SK-N-SH treated with all-trans-retinoic acid at 6 μM for 48 hours (cell line): ENCODE measurements around the gene EBF4.

Experiments used
- ATAC-seq: fragments of 200-7000 bp; cut with Tn5 transposase; 3 replicates; pipeline ENCODE4 v1.9.1; 2020; ENCODE audit warnings: mild to moderate bottlenecking, moderate library complexity
- CREB5 ChIP-seq: fragments of 250-450 bp; sonication (Bioruptor Pico); IDR thresholded peaks from 2 replicates; pipeline ENCODE4 v1.5.1; 2020; ENCODE audit warnings: low read depth, mild to moderate bottlenecking, moderate library complexity
- ESRRG ChIP-seq: fragments of 250-450 bp; sonication (Bioruptor Pico); IDR thresholded peaks from 2 replicates; pipeline ENCODE4 v1.6.1; 2021; ENCODE audit warnings: mild to moderate bottlenecking
- ISL1 ChIP-seq: fragments of 250-450 bp; sonication (Bioruptor Pico); IDR thresholded peaks from 2 replicates; pipeline ENCODE4 v2.1.2; 2022; ENCODE audit warnings: mild to moderate bottlenecking, moderate library complexity
- OSR1 ChIP-seq: fragments of 250-450 bp; sonication (Bioruptor Pico); IDR thresholded peaks from 2 replicates; pipeline ENCODE4 v1.8.0; 2022; ENCODE audit warnings: moderate library complexity, mild to moderate bottlenecking, inconsistent platforms
- PPARA ChIP-seq: fragments of 250-450 bp; sonication (Bioruptor Pico); IDR thresholded peaks from 2 replicates; pipeline ENCODE4 v1.5.0; 2020; ENCODE audit warnings: mild to moderate bottlenecking, borderline replicate concordance
- RARB ChIP-seq: fragments of 250-450 bp; sonication (Bioruptor Pico); IDR thresholded peaks from 2 replicates; pipeline ENCODE4 v1.8.0; 2021; ENCODE audit warnings: mild to moderate bottlenecking, moderate library complexity
- SNAI2 ChIP-seq: fragments of 250-450 bp; sonication (Bioruptor Pico); IDR thresholded peaks from 2 replicates; pipeline ENCODE4 v1.5.0; 2020; ENCODE audit warnings: mild to moderate bottlenecking, moderate library complexity
- TCF4 ChIP-seq: fragments of 250-450 bp; sonication (Bioruptor Pico); IDR thresholded peaks from 2 replicates; pipeline ENCODE4 v1.8.0; 2021; ENCODE audit warnings: mild to moderate bottlenecking, moderate library complexity, borderline replicate concordance
- TOX ChIP-seq: fragments of 250-450 bp; sonication (Bioruptor Pico); IDR thresholded peaks from 2 replicates; pipeline ENCODE4 v1.8.0; 2021; ENCODE audit warnings: mild to moderate bottlenecking, moderate library complexity, borderline replicate concordance
- ZC3H10 ChIP-seq: fragments of 250-450 bp; sonication (Bioruptor Pico); IDR thresholded peaks from 2 replicates; pipeline ENCODE4 v1.5.1; 2021; ENCODE audit warnings: mild to moderate bottlenecking, moderate library complexity
- ZFP3 ChIP-seq: fragments of 250-450 bp; sonication (Bioruptor Pico); IDR thresholded peaks from 2 replicates; pipeline ENCODE4 v1.5.0; 2020; ENCODE audit warnings: mild to moderate bottlenecking, moderate library complexity
- ZFP30 ChIP-seq: fragments of 450-650 bp; formaldehyde crosslinking; IDR thresholded peaks from 2 replicates; pipeline ENCODE4 v1.5.0; 2022; ENCODE audit warnings: mild to moderate bottlenecking, moderate library complexity
- ZNF565 ChIP-seq: fragments of 450-650 bp; formaldehyde crosslinking; conservative IDR thresholded peaks from 2 replicates; pipeline ENCODE4 v1.5.0; 2020; ENCODE audit warnings: low read depth, mild to moderate bottlenecking, moderate library complexity
- ZNF70 ChIP-seq: fragments of 450-650 bp; formaldehyde crosslinking; IDR thresholded peaks from 2 replicates; pipeline ENCODE4 v1.5.0; 2020; ENCODE audit warnings: mild to moderate bottlenecking, moderate library complexity
- TF ChIP-seq, protein P1 (sequence below): fragments of 250-450 bp; sonication (Bioruptor Pico); IDR thresholded peaks from 2 replicates; pipeline ENCODE4 v1.8.0; 2021; ENCODE audit warnings: low read depth, mild to moderate bottlenecking, moderate library complexity, borderline replicate concordance
- TF ChIP-seq, protein P2 (sequence below): fragments of 250-450 bp; sonication (Bioruptor Pico); IDR thresholded peaks from 2 replicates; pipeline ENCODE4 v1.5.1; 2021; ENCODE audit warnings: mild to moderate bottlenecking, moderate library complexity
- TF ChIP-seq, protein P3 (sequence below): fragments of 250-450 bp; sonication (Bioruptor Pico); IDR thresholded peaks from 2 replicates; pipeline ENCODE4 v1.8.0; 2020; ENCODE audit warnings: mild to moderate bottlenecking, moderate library complexity, borderline replicate concordance
- TF ChIP-seq, protein P4 (sequence below): fragments of 250-450 bp; sonication (Bioruptor Pico); IDR thresholded peaks from 2 replicates; pipeline ENCODE4 v1.5.0; 2020; ENCODE audit warnings: mild to moderate bottlenecking, moderate library complexity

EBF4 gene

DNA sequence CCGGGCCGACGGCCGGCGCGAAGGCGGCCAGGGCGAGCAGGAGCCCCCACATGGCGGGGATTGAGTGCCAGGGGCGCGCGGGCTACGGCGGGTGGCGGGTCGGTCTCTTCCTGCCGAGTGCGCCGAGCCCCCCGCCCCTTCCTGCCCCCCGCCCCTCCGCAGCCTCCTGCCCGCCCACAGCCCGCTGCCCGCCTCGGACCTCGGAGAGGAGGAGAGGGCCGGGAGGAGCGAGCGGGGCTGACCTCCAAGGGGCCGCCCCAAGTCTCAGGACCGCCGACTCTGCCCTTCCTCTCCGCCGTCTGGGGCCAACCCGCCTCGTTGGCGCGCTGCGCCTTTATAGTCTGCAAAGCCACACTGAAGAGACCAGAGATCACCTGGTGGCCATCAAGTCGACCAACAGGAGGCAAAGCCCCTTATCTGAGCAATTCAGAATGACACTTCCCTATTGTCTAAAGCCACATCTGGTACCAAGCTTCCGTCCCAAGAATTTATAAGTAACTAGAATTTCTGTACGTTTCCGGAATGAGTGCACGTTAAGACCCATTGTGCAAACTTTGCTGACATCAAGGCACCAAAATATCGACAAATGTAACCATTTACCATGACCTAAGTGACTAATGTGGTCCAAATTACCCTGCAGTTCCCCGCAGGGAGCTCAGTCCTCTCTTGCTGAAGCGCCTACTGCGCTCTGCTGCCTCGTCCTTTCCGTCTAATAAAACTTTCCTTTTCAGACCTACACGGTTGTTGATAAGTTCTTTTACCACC is 108.1 kb downstream of the EBF4 start, which contains the start of gene CPXM1:
CPXM1 (minus strand) TSS at position 107 of the 765 bp plus-strand sequence; CDS start at position 52, 55 bp downstream.
- peak; percentile 86 for ATAC-seq

DNA sequence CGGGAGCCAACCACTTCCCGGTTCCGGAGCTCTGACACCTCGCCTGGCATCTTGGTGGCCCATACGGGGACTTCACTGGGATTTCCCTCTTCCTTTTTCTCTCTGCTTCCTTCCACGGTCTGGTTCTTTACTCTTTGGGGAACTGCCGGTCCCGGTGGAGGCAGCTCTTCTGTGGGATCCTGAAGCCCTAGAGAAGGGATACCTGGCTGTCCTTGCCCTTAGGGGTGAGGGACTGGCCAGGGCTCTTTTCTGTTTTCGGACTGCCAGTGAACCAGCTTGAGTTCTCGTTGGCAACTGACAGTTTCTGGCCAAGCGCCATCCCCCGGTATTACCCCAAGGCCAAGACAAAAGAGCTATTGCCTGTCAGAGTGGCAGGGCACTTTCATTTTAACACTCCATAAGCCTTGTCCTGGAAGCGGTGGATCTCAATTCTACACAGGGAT is 108.7 kb downstream of the EBF4 start:
- TF ChIP-seq, protein P1, sequence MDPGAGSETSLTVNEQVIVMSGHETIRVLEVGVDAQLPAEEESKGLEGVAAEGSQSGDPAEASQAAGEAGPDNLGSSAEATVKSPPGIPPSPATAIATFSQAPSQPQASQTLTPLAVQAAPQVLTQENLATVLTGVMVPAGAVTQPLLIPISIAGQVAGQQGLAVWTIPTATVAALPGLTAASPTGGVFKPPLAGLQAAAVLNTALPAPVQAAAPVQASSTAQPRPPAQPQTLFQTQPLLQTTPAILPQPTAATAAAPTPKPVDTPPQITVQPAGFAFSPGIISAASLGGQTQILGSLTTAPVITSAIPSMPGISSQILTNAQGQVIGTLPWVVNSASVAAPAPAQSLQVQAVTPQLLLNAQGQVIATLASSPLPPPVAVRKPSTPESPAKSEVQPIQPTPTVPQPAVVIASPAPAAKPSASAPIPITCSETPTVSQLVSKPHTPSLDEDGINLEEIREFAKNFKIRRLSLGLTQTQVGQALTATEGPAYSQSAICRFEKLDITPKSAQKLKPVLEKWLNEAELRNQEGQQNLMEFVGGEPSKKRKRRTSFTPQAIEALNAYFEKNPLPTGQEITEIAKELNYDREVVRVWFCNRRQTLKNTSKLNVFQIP (CRISPR knock-in tag): no peak
- TF ChIP-seq ZNF70 (CRISPR knock-in tag): no peak
- TF ChIP-seq, protein P2, sequence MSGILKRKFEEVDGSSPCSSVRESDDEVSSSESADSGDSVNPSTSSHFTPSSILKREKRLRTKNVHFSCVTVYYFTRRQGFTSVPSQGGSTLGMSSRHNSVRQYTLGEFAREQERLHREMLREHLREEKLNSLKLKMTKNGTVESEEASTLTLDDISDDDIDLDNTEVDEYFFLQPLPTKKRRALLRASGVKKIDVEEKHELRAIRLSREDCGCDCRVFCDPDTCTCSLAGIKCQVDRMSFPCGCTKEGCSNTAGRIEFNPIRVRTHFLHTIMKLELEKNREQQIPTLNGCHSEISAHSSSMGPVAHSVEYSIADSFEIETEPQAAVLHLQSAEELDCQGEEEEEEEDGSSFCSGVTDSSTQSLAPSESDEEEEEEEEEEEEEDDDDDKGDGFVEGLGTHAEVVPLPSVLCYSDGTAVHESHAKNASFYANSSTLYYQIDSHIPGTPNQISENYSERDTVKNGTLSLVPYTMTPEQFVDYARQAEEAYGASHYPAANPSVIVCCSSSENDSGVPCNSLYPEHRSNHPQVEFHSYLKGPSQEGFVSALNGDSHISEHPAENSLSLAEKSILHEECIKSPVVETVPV: no peak
- TF ChIP-seq TOX: no peak
- TF ChIP-seq ZC3H10 (CRISPR knock-in tag): no peak
- no peak for TF ChIP-seq RARB (CRISPR knock-in tag)
- TF ChIP-seq, protein P3, sequence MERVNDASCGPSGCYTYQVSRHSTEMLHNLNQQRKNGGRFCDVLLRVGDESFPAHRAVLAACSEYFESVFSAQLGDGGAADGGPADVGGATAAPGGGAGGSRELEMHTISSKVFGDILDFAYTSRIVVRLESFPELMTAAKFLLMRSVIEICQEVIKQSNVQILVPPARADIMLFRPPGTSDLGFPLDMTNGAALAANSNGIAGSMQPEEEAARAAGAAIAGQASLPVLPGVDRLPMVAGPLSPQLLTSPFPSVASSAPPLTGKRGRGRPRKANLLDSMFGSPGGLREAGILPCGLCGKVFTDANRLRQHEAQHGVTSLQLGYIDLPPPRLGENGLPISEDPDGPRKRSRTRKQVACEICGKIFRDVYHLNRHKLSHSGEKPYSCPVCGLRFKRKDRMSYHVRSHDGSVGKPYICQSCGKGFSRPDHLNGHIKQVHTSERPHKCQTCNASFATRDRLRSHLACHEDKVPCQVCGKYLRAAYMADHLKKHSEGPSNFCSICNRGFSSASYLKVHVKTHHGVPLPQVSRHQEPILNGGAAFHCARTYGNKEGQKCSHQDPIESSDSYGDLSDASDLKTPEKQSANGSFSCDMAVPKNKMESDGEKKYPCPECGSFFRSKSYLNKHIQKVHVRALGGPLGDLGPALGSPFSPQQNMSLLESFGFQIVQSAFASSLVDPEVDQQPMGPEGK (CRISPR knock-in tag): no peak
- no peak for TF ChIP-seq TCF4 (CRISPR knock-in tag)
- no peak for TF ChIP-seq OSR1 (CRISPR knock-in tag)
- TF ChIP-seq SNAI2 (CRISPR knock-in tag): no peak
- TF ChIP-seq CREB5 (CRISPR knock-in tag): no peak
- TF ChIP-seq ISL1 (CRISPR knock-in tag): no peak
- no peak for TF ChIP-seq ZFP3 (CRISPR knock-in tag)
- TF ChIP-seq PPARA (CRISPR knock-in tag): no peak
- TF ChIP-seq ESRRG (CRISPR knock-in tag): no peak
- no peak for ATAC-seq

More for the DNA sequence above, 108.1 kb downstream of the EBF4 start, which contains the start of gene CPXM1:
- no peak for TF ChIP-seq ZNF70 (CRISPR knock-in tag)
- TF ChIP-seq, protein P4, sequence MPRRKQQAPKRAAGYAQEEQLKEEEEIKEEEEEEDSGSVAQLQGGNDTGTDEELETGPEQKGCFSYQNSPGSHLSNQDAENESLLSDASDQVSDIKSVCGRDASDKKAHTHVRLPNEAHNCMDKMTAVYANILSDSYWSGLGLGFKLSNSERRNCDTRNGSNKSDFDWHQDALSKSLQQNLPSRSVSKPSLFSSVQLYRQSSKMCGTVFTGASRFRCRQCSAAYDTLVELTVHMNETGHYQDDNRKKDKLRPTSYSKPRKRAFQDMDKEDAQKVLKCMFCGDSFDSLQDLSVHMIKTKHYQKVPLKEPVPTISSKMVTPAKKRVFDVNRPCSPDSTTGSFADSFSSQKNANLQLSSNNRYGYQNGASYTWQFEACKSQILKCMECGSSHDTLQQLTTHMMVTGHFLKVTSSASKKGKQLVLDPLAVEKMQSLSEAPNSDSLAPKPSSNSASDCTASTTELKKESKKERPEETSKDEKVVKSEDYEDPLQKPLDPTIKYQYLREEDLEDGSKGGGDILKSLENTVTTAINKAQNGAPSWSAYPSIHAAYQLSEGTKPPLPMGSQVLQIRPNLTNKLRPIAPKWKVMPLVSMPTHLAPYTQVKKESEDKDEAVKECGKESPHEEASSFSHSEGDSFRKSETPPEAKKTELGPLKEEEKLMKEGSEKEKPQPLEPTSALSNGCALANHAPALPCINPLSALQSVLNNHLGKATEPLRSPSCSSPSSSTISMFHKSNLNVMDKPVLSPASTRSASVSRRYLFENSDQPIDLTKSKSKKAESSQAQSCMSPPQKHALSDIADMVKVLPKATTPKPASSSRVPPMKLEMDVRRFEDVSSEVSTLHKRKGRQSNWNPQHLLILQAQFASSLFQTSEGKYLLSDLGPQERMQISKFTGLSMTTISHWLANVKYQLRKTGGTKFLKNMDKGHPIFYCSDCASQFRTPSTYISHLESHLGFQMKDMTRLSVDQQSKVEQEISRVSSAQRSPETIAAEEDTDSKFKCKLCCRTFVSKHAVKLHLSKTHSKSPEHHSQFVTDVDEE (CRISPR knock-in tag): peak; percentile 25; the same call in 1 of the 2 replicates

DNA sequence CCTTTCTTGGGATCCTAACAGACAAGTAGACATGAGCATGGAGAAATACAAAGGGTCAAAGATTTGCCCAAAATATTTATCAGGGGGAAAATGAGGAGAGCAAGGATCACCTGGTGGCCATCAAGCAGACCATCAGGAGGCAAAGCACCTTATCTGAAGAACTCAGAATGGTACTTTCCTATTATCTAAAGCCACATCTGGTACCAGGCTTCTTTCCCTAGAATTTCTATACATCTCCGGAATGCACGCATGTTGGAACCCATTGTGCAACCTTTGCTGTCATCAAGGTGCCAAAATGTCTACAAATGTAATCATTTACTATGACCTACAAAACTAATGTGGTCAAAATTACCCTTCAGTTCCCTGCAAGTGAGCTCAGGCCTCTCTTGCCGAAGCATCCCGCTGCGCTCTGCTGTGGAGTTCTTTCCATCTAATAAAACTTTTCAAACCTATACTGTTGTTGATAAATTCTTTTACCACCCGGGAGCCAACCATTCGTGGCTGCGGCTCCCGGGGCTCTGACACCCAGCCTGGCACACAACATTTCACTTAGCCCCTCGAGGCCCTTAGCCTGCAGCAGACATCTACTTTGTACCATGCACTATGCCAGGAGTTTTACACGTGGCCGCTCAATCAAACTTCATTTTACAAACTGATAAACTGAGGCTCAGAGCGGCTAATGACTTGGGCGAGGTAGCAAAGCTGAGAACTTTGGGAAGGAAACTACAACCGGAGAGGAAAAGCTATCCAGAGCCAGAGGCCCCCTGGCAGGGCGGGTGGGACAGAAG is 111.7 kb downstream of the EBF4 start:
- no peak for ATAC-seq
- TF ChIP-seq ZC3H10 (CRISPR knock-in tag): no peak
- no peak for TF ChIP-seq ZNF565
- TF ChIP-seq ZFP30 (CRISPR knock-in tag): no peak
- no peak for TF ChIP-seq ZFP3 (CRISPR knock-in tag)
- TF ChIP-seq TOX: no peak
- TF ChIP-seq SNAI2 (CRISPR knock-in tag): no peak
